ENCODE measurements around the gene PCNX4.

GRCh38 chr14:60179431-60179869, 87.7 kb downstream of the PCNX4 start:
- TF ChIP-seq CTCF (IDR thresholded peaks at IDR 0.05 in 4 of 5, conservative IDR thresholded peaks at IDR 0.05 in 1 of 5) = no peak
- TF ChIP-seq POLR2A (IDR thresholded peaks at IDR 0.05) = no peak
